HUDEP-2 (cell line): ENCODE measurements around the gene ARHGAP26.

Source experiments
- DNase-seq, 76 experiments: peaks; one replicate each; lab custom pipeline; 2025; ENCODE audit not compliant: unreplicated experiment in 76 of 76; lab: John Stamatoyannopoulos, UW

Gene ARHGAP26, protein sequence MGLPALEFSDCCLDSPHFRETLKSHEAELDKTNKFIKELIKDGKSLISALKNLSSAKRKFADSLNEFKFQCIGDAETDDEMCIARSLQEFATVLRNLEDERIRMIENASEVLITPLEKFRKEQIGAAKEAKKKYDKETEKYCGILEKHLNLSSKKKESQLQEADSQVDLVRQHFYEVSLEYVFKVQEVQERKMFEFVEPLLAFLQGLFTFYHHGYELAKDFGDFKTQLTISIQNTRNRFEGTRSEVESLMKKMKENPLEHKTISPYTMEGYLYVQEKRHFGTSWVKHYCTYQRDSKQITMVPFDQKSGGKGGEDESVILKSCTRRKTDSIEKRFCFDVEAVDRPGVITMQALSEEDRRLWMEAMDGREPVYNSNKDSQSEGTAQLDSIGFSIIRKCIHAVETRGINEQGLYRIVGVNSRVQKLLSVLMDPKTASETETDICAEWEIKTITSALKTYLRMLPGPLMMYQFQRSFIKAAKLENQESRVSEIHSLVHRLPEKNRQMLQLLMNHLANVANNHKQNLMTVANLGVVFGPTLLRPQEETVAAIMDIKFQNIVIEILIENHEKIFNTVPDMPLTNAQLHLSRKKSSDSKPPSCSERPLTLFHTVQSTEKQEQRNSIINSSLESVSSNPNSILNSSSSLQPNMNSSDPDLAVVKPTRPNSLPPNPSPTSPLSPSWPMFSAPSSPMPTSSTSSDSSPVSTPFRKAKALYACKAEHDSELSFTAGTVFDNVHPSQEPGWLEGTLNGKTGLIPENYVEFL

DNA sequence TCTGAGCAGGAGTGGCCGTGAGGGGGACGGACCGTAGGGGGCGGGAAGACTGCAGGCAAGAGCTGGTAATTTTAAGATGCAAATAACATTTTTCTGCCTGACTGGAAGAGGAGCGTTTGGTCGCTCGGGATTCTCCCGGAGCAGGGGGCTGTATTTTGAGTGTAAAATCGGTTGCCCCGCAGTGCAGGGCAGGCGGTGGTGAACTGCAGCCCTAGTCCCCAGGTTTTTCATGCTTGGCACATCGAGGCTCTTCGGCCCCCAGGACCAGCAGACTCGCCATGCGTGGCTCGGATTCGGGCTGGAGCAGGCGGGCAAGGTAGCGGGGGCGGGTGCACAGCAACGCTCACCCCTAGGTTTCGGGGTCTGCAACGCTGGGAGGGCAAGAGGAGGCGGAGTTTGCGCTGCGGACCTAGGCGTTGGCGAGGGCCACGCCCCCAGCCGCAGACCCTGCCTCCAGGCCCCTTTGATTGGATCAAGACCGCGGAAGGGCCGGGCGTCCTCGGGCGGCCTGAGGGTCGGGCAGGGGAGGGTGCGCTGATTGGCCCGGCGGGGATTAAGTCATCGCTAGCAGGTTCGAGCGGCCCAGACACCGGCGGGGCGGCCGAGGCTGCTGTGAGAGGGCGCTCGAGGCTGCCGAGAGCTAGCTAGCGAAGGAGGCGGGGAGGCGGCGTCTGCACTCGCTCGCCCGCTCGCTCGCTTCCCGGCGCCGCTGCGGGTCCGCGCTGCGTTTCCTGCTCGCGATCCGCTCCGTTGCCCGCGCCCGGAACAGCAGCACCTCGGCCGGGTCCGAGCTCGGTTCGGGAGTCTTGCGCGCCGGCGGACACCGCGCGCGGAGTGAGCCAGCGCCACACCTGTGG is at the start of gene ARHGAP26:
Gene ARHGAP26, plus strand, starts transcription at position 585 of the 857 bp plus-strand sequence. CDS start 385 bp downstream, outside the sequence.
- DNase-seq: peak in 75 of 76 experiments; percentile 7 to 90 (median 80)

DNA sequence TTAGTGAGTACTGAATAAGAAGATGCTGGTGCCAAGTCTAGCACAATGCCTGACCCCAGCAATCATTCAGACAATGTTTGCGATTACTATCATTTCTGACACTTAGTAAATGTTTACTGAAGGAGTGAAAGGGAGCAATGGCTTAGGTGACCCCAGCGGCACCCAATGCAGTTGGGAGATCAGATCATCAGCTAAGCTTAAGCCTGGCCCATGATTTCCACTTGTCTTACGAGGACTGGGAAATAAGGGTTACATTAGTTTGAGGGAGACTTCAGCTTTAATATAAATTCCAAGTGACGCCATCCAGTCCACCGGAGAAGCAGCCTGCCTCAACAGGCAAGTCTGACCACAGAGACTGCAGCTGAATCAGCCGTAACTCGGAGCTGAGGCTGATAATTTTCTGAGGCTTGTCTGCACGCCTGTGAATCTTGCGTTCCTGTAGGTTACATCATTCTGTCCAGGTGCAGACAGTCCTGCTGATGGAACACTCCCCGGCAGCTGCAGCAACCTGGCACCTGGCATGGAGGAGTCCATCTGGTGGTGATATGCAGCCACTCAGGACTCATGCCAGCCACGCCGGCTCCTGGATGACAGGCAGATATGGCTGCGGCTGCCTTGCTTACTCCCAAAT is 49.4 kb upstream of the ARHGAP26 start:
- DNase-seq: no peak

DNA sequence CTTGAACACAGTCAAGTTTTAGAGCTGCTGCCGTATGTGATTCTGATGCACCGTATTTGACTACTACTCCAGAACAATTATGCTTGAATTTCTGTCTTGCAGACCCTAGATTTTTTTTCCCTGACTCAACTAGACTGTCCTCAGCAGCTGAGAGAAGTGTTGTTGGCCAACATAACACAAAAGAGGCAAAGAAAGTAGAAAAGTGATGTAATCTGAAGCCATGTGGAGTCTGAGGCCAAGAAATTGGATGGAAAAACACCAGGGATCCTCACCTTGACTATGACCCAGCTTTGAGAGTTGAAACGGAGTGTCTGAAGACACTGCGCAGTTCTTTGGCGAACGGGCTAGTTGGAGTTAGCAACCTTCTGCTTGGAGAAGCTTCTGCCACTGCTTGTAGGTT is 48.0 kb upstream of the ARHGAP26 start:
- DNase-seq: no peak

DNA sequence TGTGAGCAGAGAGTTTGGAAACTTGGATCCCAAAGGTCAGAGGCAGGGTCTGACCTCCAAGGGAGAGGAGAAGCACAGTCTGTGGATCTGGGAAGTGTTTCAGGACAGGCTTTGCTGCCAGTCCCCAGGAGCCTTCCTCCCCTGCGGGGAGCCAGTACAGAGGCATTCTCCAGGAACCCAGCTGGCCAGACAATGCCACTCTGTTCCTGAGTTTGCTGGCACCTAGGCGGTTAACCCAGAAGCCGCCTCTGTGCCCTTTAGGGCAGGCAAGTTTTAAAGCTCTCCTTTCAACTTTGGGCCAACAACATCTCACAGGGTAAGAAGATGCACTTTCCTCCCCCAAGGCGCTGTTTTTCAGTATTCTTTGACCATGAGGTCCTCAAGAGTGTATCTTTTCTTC is 47.3 kb upstream of the ARHGAP26 start:
- DNase-seq: no peak

DNA sequence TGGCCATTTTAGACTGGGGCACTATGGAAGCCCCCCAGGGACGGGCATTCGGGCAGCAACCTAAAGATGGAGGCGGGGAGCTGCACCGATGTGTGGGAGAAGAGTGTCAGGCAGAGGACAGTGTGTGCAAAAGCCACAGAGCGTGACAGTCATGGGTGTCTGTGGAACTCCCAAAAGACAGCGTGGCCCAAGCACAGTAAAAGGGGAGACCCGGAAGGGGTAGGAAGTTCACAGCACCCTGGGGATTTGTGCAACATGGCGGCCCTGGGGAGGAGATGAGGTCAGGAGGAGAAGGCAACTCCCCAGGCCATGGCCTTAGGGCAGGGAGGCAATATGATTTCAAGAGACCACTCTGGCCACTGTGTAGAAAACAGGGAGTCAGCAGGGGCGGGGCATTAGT is 45.4 kb upstream of the ARHGAP26 start:
- DNase-seq: no peak

DNA sequence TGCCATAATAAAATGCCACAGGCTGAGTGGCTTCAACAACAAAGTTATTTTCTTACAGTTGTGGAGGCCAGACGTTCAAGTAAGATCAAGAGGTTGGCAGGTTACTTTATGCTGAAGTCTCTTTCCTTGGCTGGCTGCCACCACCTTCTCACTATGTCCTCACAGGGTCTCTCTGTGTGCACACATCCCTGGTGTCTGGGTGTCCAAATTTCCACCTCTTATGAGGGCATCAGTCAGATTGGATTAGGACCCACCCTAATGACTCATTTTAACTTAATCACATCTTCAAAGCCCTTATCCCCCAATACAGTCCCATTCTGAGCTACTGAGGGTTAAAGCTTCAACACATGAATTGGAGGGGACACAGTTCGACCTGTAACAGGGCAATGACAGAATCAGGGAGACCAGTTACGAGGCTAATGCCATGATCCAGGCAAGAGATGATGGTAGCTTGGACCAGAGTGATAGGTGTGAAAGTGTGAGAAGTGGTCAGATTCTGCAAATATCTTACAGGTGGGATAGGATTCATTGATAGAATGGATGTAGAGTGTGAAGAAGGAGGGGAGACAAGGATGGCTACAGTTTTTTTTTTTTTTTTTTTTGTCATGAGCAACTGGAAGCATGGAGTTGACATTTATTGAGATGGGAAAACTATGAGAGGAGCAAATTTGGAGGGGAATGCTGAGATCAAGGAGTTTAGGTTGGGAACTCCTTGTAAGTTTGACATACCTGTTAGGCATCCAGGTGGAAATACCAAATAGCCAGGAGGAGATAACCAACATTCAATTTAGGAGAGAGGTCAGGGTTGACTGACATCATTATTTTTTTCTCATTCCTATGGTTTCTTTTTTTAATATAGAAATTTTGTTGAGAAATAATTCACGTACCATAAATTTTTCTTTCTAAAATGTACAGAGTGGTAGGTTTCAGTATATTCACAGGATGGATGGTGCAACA is 44.7 kb upstream of the ARHGAP26 start:
- no peak for DNase-seq

DNA sequence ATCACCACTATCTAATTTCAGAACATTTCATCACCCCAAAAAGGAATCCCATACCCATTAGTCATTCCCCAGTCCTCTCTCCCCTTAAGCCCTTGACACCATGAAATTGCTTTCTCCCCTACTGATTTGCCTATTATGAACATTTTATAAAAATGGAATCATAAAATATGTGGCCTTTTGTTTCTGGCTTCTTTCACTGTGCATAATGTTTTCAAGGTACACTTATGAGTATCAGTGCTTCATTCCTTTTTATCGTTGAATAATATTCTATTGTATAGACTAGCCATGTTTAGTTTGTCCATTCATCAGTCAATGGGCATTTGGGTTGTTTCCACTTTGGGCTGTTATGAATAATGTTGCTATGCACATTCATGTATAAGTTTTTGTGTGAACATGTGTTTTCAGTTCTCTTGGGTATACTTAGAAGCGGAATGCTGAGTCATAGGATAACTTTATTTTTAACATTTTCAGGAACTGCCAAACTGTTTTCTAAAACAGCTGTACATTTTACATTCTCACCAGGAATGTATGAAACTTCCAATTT is 43.9 kb upstream of the ARHGAP26 start:
- DNase-seq: no peak

DNA sequence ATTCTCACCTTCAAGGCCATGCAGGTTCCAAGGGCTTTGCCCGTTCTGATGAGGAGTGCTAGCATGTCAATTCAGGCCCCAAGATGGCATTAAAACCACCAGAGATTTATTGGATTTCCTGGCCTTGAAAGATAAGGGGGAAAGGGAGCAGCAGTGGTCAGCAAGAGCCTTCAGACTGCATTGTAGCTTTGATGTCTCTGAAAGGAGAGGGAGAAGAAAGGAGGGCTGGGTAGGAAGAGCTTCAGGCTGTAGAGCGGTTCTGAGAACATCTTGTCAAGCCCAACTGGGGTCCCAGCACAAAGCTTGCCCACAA is 42.5 kb upstream of the ARHGAP26 start:
- DNase-seq: no peak

DNA sequence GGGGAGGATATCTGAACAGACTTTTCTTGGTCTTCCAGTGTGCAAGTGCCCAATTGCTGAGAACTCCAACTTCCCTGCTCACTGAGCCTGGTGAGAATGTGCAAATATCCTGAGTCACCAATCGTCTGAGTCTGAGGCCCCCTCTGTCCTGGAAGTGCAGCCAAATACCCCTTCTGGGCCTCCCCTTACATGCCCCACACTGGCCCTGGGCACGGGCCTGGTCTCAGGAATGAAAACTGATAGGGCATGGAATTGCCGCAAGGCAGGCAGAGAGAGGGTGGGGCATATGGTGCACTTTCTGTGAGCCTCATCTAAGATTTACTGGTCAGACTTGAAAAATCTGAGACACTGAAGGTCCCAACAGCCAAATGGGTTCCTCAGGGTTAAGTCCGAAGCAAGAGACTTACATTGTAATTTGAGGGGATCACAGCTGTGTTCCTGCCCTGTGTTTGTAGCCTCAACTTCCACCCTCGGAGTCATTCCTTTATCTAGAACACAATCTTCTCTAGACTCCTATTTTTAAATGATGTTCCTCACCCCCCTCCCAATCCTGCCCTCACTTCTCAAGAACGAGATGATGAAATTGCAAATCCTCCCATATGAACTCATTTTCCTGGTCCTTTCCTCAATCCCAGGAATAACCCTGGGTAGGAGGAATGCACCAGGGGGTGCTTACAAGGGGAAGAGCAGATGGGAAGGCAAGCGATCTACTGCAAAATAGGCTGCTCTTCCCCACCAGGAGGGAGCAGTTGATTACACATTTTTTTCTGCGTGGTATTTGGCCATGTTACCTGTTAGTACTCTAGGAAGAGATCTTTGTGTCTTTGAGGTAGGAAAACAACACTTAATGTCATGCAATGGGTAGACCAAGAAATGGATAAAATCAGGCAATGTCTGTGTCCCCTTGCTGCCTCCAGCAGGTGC is 34.6 kb upstream of the ARHGAP26 start:
- no peak for DNase-seq

DNA sequence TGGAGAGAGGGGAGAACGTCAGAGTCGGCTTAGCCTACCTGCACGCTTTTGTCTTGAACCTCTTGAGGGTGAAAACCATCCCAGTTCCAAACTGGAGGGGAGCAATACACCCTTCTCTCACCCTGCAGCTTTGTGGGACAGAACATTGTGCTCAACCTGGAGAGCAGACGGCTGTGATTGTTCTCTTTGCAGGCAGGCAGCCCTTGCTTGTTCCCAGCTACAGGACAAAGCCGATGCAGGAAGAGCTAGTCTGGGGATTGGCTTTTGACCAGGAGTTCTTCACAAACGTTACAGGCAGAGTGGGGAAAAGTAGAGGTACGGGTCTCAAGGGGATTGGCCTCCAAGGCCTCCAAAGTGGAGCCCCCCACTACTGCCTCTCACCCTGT is 33.9 kb upstream of the ARHGAP26 start:
- DNase-seq: no peak

DNA sequence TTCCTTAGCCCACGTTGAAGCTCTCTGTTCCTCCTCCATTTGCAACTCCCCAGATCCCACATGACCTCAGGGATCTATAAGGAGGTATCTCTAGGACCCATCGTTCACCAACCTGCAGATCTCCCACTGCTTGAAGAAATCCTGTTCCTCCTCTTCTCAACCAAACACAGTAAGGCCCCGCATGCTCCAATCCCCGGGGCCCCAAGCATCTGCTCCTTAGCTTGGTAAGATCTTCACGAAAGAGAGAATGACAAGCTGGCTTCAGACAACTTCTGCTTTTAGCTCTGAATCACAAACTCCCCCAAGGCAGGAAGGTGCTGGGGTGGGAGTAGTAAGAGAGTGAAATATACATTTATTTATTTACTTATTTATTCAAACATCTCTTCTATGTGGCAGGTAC is 33.0 kb upstream of the ARHGAP26 start:
- DNase-seq: no peak

DNA sequence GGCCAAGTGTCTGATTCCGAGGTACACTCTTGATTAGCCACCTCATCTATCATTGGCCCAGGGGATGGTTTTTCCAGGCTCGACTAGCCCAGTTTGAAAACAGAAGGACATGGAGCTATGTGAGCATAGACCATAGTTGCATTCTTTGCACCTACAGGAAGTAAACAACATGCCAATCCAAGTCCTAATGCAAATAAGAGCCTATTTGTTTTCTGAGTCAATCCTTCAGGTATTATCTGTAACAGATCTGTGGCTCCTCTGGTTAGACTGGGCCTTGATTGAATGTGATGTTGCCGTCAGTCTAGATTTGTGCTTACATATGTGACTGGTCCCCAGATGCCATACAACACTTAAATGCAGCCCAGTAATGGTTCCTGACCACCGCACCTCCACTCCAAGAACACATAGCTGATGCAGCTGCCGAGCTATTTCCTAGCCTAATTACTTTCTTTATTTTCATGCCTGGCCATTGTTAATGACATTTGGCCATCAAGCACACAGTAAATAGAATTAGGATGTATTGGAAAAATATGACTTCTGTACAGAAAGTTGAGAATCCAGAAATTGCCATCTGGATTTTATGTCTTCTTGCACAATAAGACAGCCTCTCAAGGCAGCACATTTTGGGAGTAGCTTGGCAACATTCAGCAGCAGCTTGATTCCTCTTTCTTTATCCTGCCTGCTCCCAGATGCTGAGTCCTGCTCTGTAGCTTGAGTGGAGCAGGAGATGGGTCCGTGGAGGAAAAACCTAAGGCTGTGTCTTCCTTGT is 29.5 kb upstream of the ARHGAP26 start:
- no peak for DNase-seq

DNA sequence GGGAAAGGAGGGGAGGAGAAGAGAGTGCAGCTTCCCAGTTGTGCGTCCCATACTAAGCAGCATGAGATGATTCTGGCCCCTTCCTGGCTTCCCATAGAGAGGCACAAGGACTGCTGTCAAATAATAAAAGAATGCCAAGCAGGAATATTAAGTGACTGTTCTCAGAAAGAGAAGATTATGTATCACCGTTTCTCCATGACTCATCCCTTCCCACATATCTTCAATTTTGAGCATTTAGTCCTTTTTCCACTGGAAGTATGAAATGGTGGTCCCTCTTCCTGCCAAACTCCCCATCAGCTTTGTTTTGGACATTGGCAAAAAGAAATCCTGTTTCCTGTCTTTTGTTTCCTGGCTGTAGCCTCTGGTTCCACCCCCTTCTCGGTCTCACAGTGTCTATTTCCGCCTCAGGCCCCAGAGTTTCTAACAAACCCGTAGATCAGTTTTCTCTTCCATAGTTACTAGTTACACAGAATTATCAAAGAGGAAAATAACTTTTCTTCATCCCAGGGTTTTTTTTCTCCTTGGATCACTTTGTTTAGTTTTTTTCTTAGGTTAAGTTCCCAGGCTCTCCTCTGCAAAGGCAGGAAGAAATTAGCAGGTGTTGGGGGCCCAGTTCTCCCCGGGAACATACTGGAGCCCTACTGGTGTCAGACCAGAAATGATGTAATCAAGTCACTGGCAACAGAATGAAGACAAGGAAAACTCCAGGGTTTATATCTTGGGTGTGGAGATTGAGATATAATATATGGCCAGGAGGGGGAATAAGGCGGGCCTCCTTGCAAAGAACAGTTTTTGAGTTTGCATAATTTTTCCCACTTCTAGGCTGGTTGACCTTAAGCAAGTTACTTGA is 26.4 kb upstream of the ARHGAP26 start:
- no peak for DNase-seq

DNA sequence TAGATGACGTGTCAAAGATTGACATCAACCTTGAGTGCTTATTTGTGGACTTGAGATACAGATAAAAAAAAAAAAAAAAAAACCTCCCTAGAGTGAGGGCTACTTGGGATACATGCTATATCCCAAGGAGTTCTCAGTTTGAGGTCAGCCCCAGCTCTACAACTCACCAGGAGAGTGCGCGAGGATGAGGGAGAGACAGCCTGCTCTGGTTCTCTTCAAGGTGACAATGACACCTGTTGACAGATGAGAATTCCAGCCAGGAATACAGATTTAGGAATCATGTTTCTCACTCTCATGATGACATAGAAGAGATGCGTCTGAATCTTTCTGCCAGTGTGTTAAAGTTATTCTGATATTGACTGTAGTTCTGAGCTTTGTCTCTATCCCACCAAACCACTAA is 24.9 kb upstream of the ARHGAP26 start:
- no peak for DNase-seq

DNA sequence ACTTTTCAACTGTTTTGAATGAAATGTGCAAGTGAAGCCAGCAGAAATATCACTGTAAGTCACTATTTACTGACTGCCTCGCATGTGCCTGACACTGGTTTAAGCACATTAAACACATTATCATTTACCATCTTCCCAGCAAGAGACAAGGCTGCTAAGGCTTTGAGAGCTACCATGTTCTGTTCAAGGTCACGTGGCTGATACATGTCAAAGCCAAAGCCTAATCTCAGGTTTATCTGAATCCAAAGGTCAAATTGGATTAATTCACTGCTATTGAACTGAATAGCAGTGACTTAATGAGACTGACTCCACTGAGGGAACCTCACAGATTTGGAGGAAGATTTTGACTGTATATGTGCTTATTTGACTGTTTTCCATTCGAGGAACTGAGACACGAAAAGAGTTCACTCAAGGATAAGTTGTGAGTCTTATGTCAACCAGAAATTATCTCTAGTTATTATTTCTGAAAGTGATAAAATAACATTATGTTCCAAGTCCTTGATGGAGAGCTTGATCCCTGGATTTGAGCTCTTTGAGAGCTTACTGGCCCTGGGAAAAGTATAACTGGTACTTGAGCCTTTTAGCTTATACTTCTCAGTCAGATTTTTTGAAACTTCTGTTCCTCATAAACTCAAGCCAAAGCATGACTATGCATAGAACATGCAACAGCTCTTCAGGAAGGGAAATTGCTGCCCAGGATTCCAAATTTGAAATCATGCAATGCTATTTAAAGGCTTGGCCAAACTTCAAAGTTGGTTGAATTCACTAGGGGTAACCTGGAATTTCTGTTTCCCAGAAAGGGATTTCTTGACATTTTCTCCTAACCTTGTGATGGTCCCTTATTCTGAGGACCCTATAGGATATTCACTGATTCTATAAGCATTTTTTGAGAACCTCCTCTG is 23.4 kb upstream of the ARHGAP26 start:
- no peak for DNase-seq

DNA sequence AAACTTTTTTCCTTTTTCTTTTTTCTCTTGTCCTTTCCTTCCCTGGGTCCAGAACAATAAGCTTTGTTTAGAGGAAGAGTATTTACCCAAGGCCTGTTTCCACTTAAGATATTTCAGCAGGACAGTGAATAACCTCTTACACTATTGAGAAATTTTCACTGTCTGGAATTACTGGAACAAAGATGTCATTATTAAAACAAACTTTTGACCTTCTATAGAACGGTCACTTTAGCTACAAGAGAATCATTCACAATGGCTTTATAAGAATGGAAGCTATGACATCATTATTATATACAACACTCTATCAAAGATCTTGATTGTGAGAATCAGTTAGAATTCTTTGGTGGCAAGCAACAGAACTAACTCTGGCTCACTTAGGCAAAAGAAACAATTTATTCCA is 22.0 kb upstream of the ARHGAP26 start:
- no peak for DNase-seq
